GM23338 (cell line): ENCODE data around the gene RBM34. TPM values are rescaled to one million over a fixed set of nuclear protein-coding genes. Genes with fewer than 3 reads are reported as not detected.

Experiments
- ATAC-seq: fragments of 200-7000 bp; cut with Tn5 transposase; 3 replicates; pipeline ENCODE4 v1.9.1; 2020
- DNase-seq: peaks from one replicate; pipeline ENCODE4 v3.0.0-alpha.2; 2015; ENCODE audit warnings: low spot score
- H2AFZ ChIP-seq: fragments of 200-600 bp; sonication (generic); 2 replicates; pipeline ENCODE4 v1.8.0; 2016; ENCODE audit warnings: antibody characterized with exemption, mild to moderate bottlenecking, moderate library complexity
- H3F3A ChIP-seq: fragments of 200-600 bp; sonication (generic); replicated peaks from 2 replicates; pipeline ENCODE4 v1.8.0; 2017; ENCODE audit warnings: antibody characterized with exemption, mixed run types, low read depth
- H3K27ac ChIP-seq: fragments of 200-600 bp; sonication (generic); 2 replicates; pipeline ENCODE4 v1.6.1; 2016; ENCODE audit warnings: low read depth
- H3K27me3 ChIP-seq: fragments of 200-600 bp; sonication (generic); 2 replicates; pipeline ENCODE4 v1.8.0; 2016; ENCODE audit warnings: mild to moderate bottlenecking, mixed run types, moderate library complexity; ENCODE audit not compliant: insufficient read depth
- H3K36me3 ChIP-seq: fragments of 200-600 bp; sonication (generic); 2 replicates; pipeline ENCODE4 v1.8.0; 2016; ENCODE audit warnings: mild to moderate bottlenecking; ENCODE audit not compliant: insufficient read depth
- H3K4me1 ChIP-seq: fragments of 200-600 bp; sonication (generic); 2 replicates; pipeline ENCODE4 v1.8.0; 2016; ENCODE audit warnings: mild to moderate bottlenecking, moderate library complexity; ENCODE audit not compliant: insufficient read depth
- H3K4me2 ChIP-seq: fragments of 200-600 bp; sonication (generic); 2 replicates; pipeline ENCODE4 v1.7.1; 2017; ENCODE audit warnings: mixed run types
- H3K4me3 ChIP-seq: fragments of 200-600 bp; sonication (generic); 2 replicates; pipeline ENCODE4 v1.6.1; 2016; ENCODE audit warnings: mixed run types
- H3K79me2 ChIP-seq: fragments of 200-600 bp; sonication (generic); replicated peaks from 2 replicates; pipeline ENCODE4 v1.8.0; 2017; ENCODE audit warnings: mild to moderate bottlenecking; ENCODE audit not compliant: insufficient read depth
- H3K9me2 ChIP-seq: fragments of 200-600 bp; sonication (generic); 2 replicates; pipeline ENCODE4 v1.8.0; 2017; ENCODE audit not compliant: insufficient read depth
- H4K20me1 ChIP-seq: fragments of 200-600 bp; sonication (generic); replicated peaks from 2 replicates; pipeline ENCODE4 v1.8.0; 2017; ENCODE audit warnings: mild to moderate bottlenecking; ENCODE audit not compliant: insufficient read depth
- H3K27ac Mint-ChIP-seq: 2 replicates; pipeline ENCODE4 v1.8.0; 2020; ENCODE audit warnings: inconsistent platforms, mild to moderate bottlenecking, moderate library complexity, mixed read lengths
- H3K27me3 Mint-ChIP-seq: 3 replicates; pipeline ENCODE4 v1.8.0; 2022; ENCODE audit warnings: low read depth, mild to moderate bottlenecking, moderate library complexity, mixed read lengths, inconsistent platforms; ENCODE audit not compliant: insufficient read depth, poor library complexity
- H3K36me3 Mint-ChIP-seq: 3 replicates; pipeline ENCODE4 v1.8.0; 2021; ENCODE audit warnings: low read depth, mild to moderate bottlenecking, inconsistent platforms, moderate library complexity, mixed read lengths
- H3K4me1 Mint-ChIP-seq: 3 replicates; pipeline ENCODE4 v1.8.0; 2020; ENCODE audit warnings: mild to moderate bottlenecking, inconsistent platforms, mixed read lengths
- H3K4me3 Mint-ChIP-seq: 3 replicates; pipeline ENCODE4 v1.8.0; 2021; ENCODE audit warnings: moderate library complexity, mild to moderate bottlenecking, inconsistent platforms, mixed read lengths
- H3K9me3 Mint-ChIP-seq: 3 replicates; pipeline ENCODE4 v1.8.0; 2020; ENCODE audit warnings: moderate library complexity, mild to moderate bottlenecking, inconsistent platforms, mixed read lengths
- EZH2 ChIP-seq: fragments of 200-600 bp; sonication (generic); IDR thresholded peaks from one replicate; pipeline ENCODE4 v1.8.0; 2017; ENCODE audit warnings: antibody characterized with exemption, mild to moderate bottlenecking, low read depth; ENCODE audit not compliant: unreplicated experiment
- JUNB ChIP-seq: IDR thresholded peaks from one replicate; pipeline ENCODE4 v1.6.1; 2016; ENCODE audit warnings: antibody characterized with exemption; ENCODE audit not compliant: unreplicated experiment
- POLR2AphosphoS5 ChIP-seq: IDR thresholded peaks from 2 replicates; pipeline ENCODE4 v1.6.1; 2016; ENCODE audit warnings: antibody characterized with exemption, low read depth
- polyA plus RNA-seq: library from polyadenylated mRNA; unstranded; fragments of >200 nt; fragmentation: Nextera tagmentation; extraction: Ambion mirVana; gene quantifications from 2 replicates; pipeline ENCODE4 v1.2.1, GENCODE V29; 2016
- total RNA-seq: library from RNA; depleted of rRNA; stranded (reverse); fragments of >200 nt; shearing (Covaris generic); gene quantifications from 2 replicates; pipeline ENCODE4 v1.2.3, GENCODE V29; 2014
- TF ChIP-seq, protein P1 (sequence below), 2 experiments: fragments of 200-600 bp in 1 of 2; sonication (generic) in 1 of 2; conservative IDR thresholded peaks; 2 replicates each; pipeline versions ENCODE4 v1.5.1 to v1.6.1; 2016 to 2017; ENCODE audit warnings: antibody characterized with exemption in 2 of 2, low read depth in 2 of 2, mild to moderate bottlenecking in 2 of 2, moderate library complexity in 1 of 2
- TF ChIP-seq, protein P2 (sequence below): IDR thresholded peaks from one replicate; pipeline ENCODE4 v1.6.1; 2018; ENCODE audit warnings: antibody characterized with exemption; ENCODE audit not compliant: unreplicated experiment
- TF ChIP-seq, protein P3 (sequence below): fragments of 250-450 bp; sonication (Bioruptor Pico); IDR thresholded peaks from 2 replicates; pipeline ENCODE4 v1.5.0; 2020; ENCODE audit warnings: mild to moderate bottlenecking, moderate library complexity
- TF ChIP-seq, protein P4 (sequence below): IDR thresholded peaks from 2 replicates; pipeline ENCODE4 v1.6.1; 2016; ENCODE audit warnings: antibody characterized with exemption

The RBM34 gene
- total and polyA plus RNA-seq, 2 experiments from 2014 or later = 51.8 to 177 TPM

GRCh38 chr1:235088907-235089306 is 72.1 kb downstream of the RBM34 start:
- Histone ChIP-seq H4K20me1 (no peaks in the 10 kb centered on the region), H2AFZ (no peak overlapping the region), H3K27me3 (no peaks in the 10 kb centered on the region), H3K4me1 (peaks cover 17% of the 10 kb centered on the region), H3K9me2 (no peaks in the 10 kb centered on the region), H3K79me2 (no peaks in the 10 kb centered on the region), H3K36me3 (no peaks in the 10 kb centered on the region), H3K27ac (peak overlapping the region; percentile 53; the same call in 1 of the 2 replicates), H3K4me3 (no peak overlapping the region), H3K4me2 (no peak overlapping the region), H3F3A (peaks cover 13% of the 10 kb centered on the region; the same call in 1 of the 2 replicates)
- no peaks in the 10 kb centered on the region; the same call in 2 of the 3 replicates for H3K9me3 Mint-ChIP-seq
- H3K36me3 Mint-ChIP-seq = no peaks in the 10 kb centered on the region
- H3K27me3 Mint-ChIP-seq = peaks cover 12% of the 10 kb centered on the region
- H3K4me1 Mint-ChIP-seq = peaks cover 36% of the 10 kb centered on the region
- no peak for DNase-seq
- TF ChIP-seq, protein P1, sequence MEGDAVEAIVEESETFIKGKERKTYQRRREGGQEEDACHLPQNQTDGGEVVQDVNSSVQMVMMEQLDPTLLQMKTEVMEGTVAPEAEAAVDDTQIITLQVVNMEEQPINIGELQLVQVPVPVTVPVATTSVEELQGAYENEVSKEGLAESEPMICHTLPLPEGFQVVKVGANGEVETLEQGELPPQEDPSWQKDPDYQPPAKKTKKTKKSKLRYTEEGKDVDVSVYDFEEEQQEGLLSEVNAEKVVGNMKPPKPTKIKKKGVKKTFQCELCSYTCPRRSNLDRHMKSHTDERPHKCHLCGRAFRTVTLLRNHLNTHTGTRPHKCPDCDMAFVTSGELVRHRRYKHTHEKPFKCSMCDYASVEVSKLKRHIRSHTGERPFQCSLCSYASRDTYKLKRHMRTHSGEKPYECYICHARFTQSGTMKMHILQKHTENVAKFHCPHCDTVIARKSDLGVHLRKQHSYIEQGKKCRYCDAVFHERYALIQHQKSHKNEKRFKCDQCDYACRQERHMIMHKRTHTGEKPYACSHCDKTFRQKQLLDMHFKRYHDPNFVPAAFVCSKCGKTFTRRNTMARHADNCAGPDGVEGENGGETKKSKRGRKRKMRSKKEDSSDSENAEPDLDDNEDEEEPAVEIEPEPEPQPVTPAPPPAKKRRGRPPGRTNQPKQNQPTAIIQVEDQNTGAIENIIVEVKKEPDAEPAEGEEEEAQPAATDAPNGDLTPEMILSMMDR (conservative IDR thresholded peaks at IDR 0.05; ENCODE audit: low read depth in 2 of 2) = no peak
- TF ChIP-seq, protein P2, sequence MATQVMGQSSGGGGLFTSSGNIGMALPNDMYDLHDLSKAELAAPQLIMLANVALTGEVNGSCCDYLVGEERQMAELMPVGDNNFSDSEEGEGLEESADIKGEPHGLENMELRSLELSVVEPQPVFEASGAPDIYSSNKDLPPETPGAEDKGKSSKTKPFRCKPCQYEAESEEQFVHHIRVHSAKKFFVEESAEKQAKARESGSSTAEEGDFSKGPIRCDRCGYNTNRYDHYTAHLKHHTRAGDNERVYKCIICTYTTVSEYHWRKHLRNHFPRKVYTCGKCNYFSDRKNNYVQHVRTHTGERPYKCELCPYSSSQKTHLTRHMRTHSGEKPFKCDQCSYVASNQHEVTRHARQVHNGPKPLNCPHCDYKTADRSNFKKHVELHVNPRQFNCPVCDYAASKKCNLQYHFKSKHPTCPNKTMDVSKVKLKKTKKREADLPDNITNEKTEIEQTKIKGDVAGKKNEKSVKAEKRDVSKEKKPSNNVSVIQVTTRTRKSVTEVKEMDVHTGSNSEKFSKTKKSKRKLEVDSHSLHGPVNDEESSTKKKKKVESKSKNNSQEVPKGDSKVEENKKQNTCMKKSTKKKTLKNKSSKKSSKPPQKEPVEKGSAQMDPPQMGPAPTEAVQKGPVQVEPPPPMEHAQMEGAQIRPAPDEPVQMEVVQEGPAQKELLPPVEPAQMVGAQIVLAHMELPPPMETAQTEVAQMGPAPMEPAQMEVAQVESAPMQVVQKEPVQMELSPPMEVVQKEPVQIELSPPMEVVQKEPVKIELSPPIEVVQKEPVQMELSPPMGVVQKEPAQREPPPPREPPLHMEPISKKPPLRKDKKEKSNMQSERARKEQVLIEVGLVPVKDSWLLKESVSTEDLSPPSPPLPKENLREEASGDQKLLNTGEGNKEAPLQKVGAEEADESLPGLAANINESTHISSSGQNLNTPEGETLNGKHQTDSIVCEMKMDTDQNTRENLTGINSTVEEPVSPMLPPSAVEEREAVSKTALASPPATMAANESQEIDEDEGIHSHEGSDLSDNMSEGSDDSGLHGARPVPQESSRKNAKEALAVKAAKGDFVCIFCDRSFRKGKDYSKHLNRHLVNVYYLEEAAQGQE = no peak
- no peak for TF ChIP-seq EZH2
- TF ChIP-seq, protein P3, sequence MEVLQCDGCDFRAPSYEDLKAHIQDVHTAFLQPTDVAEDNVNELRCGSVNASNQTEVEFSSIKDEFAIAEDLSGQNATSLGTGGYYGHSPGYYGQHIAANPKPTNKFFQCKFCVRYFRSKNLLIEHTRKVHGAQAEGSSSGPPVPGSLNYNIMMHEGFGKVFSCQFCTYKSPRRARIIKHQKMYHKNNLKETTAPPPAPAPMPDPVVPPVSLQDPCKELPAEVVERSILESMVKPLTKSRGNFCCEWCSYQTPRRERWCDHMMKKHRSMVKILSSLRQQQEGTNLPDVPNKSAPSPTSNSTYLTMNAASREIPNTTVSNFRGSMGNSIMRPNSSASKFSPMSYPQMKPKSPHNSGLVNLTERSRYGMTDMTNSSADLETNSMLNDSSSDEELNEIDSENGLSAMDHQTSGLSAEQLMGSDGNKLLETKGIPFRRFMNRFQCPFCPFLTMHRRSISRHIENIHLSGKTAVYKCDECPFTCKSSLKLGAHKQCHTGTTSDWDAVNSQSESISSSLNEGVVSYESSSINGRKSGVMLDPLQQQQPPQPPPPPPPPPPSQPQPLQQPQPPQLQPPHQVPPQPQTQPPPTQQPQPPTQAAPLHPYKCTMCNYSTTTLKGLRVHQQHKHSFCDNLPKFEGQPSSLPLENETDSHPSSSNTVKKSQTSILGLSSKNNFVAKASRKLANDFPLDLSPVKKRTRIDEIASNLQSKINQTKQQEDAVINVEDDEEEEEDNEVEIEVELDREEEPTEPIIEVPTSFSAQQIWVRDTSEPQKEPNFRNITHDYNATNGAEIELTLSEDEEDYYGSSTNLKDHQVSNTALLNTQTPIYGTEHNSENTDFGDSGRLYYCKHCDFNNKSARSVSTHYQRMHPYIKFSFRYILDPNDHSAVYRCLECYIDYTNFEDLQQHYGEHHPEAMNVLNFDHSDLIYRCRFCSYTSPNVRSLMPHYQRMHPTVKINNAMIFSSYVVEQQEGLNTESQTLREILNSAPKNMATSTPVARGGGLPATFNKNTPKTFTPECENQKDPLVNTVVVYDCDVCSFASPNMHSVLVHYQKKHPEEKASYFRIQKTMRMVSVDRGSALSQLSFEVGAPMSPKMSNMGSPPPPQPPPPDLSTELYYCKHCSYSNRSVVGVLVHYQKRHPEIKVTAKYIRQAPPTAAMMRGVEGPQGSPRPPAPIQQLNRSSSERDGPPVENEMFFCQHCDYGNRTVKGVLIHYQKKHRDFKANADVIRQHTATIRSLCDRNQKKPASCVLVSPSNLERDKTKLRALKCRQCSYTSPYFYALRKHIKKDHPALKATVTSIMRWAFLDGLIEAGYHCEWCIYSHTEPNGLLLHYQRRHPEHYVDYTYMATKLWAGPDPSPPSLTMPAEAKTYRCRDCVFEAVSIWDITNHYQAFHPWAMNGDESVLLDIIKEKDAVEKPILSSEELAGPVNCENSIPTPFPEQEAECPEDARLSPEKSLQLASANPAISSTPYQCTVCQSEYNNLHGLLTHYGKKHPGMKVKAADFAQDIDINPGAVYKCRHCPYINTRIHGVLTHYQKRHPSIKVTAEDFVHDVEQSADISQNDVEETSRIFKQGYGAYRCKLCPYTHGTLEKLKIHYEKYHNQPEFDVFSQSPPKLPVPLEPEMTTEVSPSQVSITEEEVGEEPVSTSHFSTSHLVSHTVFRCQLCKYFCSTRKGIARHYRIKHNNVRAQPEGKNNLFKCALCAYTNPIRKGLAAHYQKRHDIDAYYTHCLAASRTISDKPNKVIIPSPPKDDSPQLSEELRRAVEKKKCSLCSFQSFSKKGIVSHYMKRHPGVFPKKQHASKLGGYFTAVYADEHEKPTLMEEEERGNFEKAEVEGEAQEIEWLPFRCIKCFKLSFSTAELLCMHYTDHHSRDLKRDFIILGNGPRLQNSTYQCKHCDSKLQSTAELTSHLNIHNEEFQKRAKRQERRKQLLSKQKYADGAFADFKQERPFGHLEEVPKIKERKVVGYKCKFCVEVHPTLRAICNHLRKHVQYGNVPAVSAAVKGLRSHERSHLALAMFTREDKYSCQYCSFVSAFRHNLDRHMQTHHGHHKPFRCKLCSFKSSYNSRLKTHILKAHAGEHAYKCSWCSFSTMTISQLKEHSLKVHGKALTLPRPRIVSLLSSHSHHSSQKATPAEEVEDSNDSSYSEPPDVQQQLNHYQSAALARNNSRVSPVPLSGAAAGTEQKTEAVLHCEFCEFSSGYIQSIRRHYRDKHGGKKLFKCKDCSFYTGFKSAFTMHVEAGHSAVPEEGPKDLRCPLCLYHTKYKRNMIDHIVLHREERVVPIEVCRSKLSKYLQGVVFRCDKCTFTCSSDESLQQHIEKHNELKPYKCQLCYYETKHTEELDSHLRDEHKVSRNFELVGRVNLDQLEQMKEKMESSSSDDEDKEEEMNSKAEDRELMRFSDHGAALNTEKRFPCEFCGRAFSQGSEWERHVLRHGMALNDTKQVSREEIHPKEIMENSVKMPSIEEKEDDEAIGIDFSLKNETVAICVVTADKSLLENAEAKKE = no peak
- TF ChIP-seq JUNB = no peak
- TF ChIP-seq, protein P4, sequence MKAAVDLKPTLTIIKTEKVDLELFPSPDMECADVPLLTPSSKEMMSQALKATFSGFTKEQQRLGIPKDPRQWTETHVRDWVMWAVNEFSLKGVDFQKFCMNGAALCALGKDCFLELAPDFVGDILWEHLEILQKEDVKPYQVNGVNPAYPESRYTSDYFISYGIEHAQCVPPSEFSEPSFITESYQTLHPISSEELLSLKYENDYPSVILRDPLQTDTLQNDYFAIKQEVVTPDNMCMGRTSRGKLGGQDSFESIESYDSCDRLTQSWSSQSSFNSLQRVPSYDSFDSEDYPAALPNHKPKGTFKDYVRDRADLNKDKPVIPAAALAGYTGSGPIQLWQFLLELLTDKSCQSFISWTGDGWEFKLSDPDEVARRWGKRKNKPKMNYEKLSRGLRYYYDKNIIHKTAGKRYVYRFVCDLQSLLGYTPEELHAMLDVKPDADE = no peak
- TF ChIP-seq POLR2AphosphoS5 = no peak
- H3K4me3 Mint-ChIP-seq = no peak overlapping the region
- no peak overlapping the region for H3K27ac Mint-ChIP-seq
- ATAC-seq = no peak
